ENCODE data around the gene GADD45G. TPM values are rescaled to one million over a fixed set of nuclear protein-coding genes. Genes with fewer than 3 reads are reported as not detected.
A peak's percentile ranks its signal among the peaks of the same experiment; 100 is the strongest.

The GADD45G gene
- polyA plus RNA-seq, 2 of the 4 experiments (the other 2 are of a cell fraction), result 0.15 to 0.16 TPM

DNA sequence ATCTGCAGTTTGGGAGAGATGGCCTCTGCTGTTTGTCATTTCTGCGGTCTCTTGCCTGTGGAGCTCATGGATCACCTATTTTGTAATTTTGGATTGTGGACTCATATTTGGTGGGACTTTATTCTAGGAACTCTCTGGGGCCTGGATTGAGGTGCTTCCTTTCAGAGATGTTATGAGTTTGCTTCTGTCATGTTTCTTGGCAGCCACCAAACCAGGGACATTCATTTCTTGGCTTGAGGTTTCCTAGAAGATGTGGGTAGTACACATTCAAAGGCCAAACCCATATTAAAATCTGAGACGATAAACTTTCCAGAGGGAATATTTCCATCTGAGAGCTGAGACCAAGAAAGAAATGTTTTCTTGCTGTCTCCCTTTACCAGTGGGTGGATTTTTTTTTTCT, 37.2 kb upstream of the GADD45G start:
- Histone ChIP-seq H3K4me1 (peaks cover 5% of the 10 kb centered on the region; the same call in 2 of the 3 replicates), H3K27ac (no peak overlapping the region), H3K4me3 (no peak overlapping the region), H3K4me2 (no peak overlapping the region), H3K9me3 (no peaks in the 10 kb centered on the region)
- no peak for ATAC-seq
- ChIA-PET CTCF (interaction anchor here (1.4 to 2.3 kb wide), 4 partner anchors 9 to 34 kb away, joined by 6 to 8 read pairs (median 8); no protein-coding TSS in a partner anchor), POLR2A (no interaction called here)
- no peak for TF ChIP-seq FOXS1 (CRISPR knock-in tag; IDR thresholded peaks at IDR 0.05)
- no peak for TF ChIP-seq RNF2 (IDR thresholded peaks at IDR 0.05; ENCODE audit: borderline replicate concordance, low read depth)
- TF ChIP-seq CBX2 (IDR thresholded peaks at IDR 0.05; ENCODE audit: borderline replicate concordance, low read depth), result no peak
- no peak for TF ChIP-seq GATA3 (IDR thresholded peaks at IDR 0.05; ENCODE audit: borderline replicate concordance)
- no peak for TF ChIP-seq HOXB5 (CRISPR knock-in tag; IDR thresholded peaks at IDR 0.05)
- no peak for TF ChIP-seq EP300 (IDR thresholded peaks at IDR 0.05)
- no peak for TF ChIP-seq NFE2L2 (conservative IDR thresholded peaks at IDR 0.05; ENCODE audit: low read length)
- no peak for TF ChIP-seq CBX8 (IDR thresholded peaks at IDR 0.05)
- no peak for TF ChIP-seq MAFK (IDR thresholded peaks at IDR 0.05; ENCODE audit: partially characterized antibody)
- no peak for FAIRE-seq
- no peak for DNase-seq (ENCODE audit: low read depth in 1 of 2, low spot score in 1 of 2)
- 86% methylated on average over 2 of the region's 2 CpGs for WGBS (ENCODE audit: missing lambda C conversion rate)

DNA sequence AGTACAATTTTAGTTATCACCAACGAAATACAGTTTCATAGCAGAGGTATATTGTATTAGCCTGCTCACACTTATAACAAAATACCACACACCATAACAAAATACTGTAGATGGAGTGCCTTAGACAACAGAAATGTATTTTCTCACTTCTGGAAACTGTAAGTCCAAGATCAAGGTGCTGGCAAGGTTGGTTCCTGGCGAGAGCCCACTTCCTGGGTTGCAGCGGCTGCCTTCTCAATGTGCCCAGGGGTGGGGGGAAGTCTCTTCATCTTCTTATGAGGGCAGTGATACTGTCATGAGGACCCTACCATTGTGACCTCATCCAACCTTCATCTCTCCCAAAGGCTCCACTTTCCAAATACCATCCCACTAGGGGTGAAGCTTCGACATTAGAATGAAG, 30.5 kb upstream of the GADD45G start:
- ATAC-seq, result no peak
- Histone ChIP-seq H3K9me3 (no peaks in the 10 kb centered on the region), H3K4me2 (no peak overlapping the region), H3K4me1 (no peaks in the 10 kb centered on the region), H3K27ac (no peak overlapping the region), H3K4me3 (no peak overlapping the region)
- FAIRE-seq, result no peak
- DNase-seq (ENCODE audit: low read depth in 1 of 2, low spot score in 1 of 2), result no peak
- ChIA-PET CTCF (interaction anchor here (1.4 to 7.7 kb wide), 2 partner anchors 26 to 514 kb away, joined by 3 to 75 read pairs; no protein-coding TSS in a partner anchor), POLR2A (no interaction called here)
- 11% methylated on average over 4 of the region's 4 CpGs for WGBS (ENCODE audit: missing lambda C conversion rate)
- TF ChIP-seq RARB (CRISPR knock-in tag; IDR thresholded peaks at IDR 0.05) (no peak), HOXB13 (CRISPR knock-in tag; IDR thresholded peaks at IDR 0.05; ENCODE audit: low read depth) (no peak), CHD2 (IDR thresholded peaks at IDR 0.05; ENCODE audit: low read length, partially characterized antibody) (no peak), POLR2A (IDR thresholded peaks at IDR 0.05; ENCODE audit: low read length) (no peak), HEYL (CRISPR knock-in tag; IDR thresholded peaks at IDR 0.05) (no peak)
- TF ChIP-seq, protein P1, sequence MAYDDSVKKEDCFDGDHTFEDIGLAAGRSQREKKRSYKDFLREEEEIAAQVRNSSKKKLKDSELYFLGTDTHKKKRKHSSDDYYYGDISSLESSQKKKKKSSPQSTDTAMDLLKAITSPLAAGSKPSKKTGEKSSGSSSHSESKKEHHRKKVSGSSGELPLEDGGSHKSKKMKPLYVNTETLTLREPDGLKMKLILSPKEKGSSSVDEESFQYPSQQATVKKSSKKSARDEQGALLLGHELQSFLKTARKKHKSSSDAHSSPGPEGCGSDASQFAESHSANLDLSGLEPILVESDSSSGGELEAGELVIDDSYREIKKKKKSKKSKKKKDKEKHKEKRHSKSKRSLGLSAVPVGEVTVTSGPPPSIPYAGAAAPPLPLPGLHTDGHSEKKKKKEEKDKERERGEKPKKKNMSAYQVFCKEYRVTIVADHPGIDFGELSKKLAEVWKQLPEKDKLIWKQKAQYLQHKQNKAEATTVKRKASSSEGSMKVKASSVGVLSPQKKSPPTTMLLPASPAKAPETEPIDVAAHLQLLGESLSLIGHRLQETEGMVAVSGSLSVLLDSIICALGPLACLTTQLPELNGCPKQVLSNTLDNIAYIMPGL (CRISPR knock-in tag; IDR thresholded peaks at IDR 0.05; ENCODE audit: borderline replicate concordance), result no peak

DNA sequence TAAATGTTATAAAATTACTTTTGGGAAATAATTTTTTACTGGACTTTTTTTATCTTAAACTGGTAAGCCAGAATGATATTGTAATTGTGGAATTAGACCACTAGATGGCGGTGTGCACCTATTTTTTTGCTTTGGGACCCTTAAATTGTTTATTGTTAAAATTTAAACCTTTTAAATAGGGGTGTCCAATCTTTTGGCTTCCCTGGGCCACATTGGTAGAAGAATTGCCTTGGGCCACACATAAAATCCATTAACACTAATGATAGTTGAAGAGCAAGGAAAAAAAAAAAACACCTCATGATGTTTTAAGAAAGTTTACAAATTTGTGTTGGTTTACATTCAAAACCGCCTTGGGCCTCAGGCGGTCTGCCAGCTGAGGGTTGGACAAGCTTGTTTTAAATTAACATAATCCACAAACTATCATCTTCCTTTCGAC, 28.4 kb upstream of the GADD45G start:
- TF ChIP-seq RAD21 (conservative IDR thresholded peaks at IDR 0.05 in 1 of 2, IDR thresholded peaks at IDR 0.05 in 1 of 2) (peak; percentile 67 to 69), HOXB5 (CRISPR knock-in tag; IDR thresholded peaks at IDR 0.05) (no peak), SMC3 (IDR thresholded peaks at IDR 0.05) (peak; percentile 45; the same call in 2 of the 3 replicates)
- TF ChIP-seq, protein P2, sequence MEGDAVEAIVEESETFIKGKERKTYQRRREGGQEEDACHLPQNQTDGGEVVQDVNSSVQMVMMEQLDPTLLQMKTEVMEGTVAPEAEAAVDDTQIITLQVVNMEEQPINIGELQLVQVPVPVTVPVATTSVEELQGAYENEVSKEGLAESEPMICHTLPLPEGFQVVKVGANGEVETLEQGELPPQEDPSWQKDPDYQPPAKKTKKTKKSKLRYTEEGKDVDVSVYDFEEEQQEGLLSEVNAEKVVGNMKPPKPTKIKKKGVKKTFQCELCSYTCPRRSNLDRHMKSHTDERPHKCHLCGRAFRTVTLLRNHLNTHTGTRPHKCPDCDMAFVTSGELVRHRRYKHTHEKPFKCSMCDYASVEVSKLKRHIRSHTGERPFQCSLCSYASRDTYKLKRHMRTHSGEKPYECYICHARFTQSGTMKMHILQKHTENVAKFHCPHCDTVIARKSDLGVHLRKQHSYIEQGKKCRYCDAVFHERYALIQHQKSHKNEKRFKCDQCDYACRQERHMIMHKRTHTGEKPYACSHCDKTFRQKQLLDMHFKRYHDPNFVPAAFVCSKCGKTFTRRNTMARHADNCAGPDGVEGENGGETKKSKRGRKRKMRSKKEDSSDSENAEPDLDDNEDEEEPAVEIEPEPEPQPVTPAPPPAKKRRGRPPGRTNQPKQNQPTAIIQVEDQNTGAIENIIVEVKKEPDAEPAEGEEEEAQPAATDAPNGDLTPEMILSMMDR (IDR thresholded peaks at IDR 0.05), result peak; percentile 81
- H3K9me3 ChIP-seq, result no peaks in the 10 kb centered on the region
- H3K4me3 ChIP-seq, result no peak overlapping the region
- CTCF ChIA-PET, result interaction anchor here (0.6 to 7.7 kb wide), 19 partner anchors 9 to 1322 kb away, joined by 3 to 75 read pairs (median 4); no protein-coding TSS in a partner anchor
- ATAC-seq, result no peak
- H3K4me2 ChIP-seq, result no peak overlapping the region
- DNase-seq (ENCODE audit: low read depth in 1 of 2, low spot score in 1 of 2), result peak; percentile 38
- H3K27ac ChIP-seq, result no peak overlapping the region
- POLR2A ChIA-PET, result no interaction called here
- FAIRE-seq, result no peak
- WGBS (ENCODE audit: missing lambda C conversion rate), result 32% methylated on average over 4 of the region's 4 CpGs
- H3K4me1 ChIP-seq, result no peaks in the 10 kb centered on the region

All from A549 (cell line).